ENCODE data around the gene ZNF626. TPM values are rescaled to one million over a fixed set of nuclear protein-coding genes. Genes with fewer than 3 reads are reported as not detected.
"Not testable (repeated sequence)": the region's sequence is repeated elsewhere in the genome, so short reads cannot be mapped to it uniquely, and the experiment has no call there.

Gene ZNF626
- total RNA-seq, 4 donors from 2014 or later = 8.4 to 15.8 (median 13.4) TPM

GRCh38 chr19:20662421-20663105, 1.2 kb upstream of the ZNF626 start:
- 96% methylated on average over 7 of the region's 7 CpGs for WGBS
- H3K4me1 ChIP-seq = peaks cover 18 to 52% (median 38%) of the 10 kb centered on the region in 4 donors
- H3K36me3 ChIP-seq = peaks cover under 1 to 16% (median 9%) of the 10 kb centered on the region in 4 donors
- no peak for TF ChIP-seq POLR2A (IDR thresholded peaks at IDR 0.05; ENCODE audit: low read depth)
- H3K27me3 ChIP-seq = no peaks in the 10 kb centered on the region
- no peak overlapping the region for H3K27ac ChIP-seq (replicated peaks in 1 of 4)
- H3K9me3 ChIP-seq = no peaks in the 10 kb centered on the region
- intact Hi-C loops (cut with DNase I) = loop anchor here (5.0 to 10.0 kb wide), 2 partner anchors 112 to 235 kb away; partner anchors contain the start of gene ZNF66
- H3K4me3 ChIP-seq = no peak overlapping the region
- DNase-seq (ENCODE audit: extremely low spot score) = no peak

GRCh38 chr19:20660473-20661140, 764 bp downstream of the ZNF626 start:
- Histone ChIP-seq H3K36me3 (peaks cover 9 to 24% (median 20%) of the 10 kb centered on the region in 4 donors), H3K4me3 (peak overlapping the region; percentile 69 to 87 (median 76)), H3K9me3 (no peaks in the 10 kb centered on the region), H3K4me1 (peaks cover 20 to 64% (median 51%) of the 10 kb centered on the region in 4 donors), H3K27me3 (no peaks in the 10 kb centered on the region), H3K27ac (replicated peaks in 1 of 4) (peak overlapping the region; percentile 82 to 91 (median 86))
- intact Hi-C loops (cut with DNase I) = loop anchor here (1.0 to 10.0 kb wide), 3 partner anchors 95 to 233 kb away; partner anchors contain the start of genes ZNF66 and ZNF737
- DNase-seq (ENCODE audit: extremely low spot score) = no peak
- WGBS = 22% methylated on average over 29 of the region's 29 CpGs
- TF ChIP-seq CTCF (IDR thresholded peaks at IDR 0.05) = no peak
- TF ChIP-seq EP300 (IDR thresholded peaks at IDR 0.05) = no peak
- TF ChIP-seq POLR2A (IDR thresholded peaks at IDR 0.05; ENCODE audit: low read depth) = no peak
- TF ChIP-seq POLR2AphosphoS5 (IDR thresholded peaks at IDR 0.05) = peak; percentile 9 to 45

- intact Hi-C loops (cut with DNase I) = no loop called here
Observed at GRCh38 chr19:20640545-20640944, 20.8 kb downstream of the ZNF626 start.

GRCh38 chr19:20640023-20640422, 21.3 kb downstream of the ZNF626 start:
- H3K4me3 ChIP-seq = no peak overlapping the region
- no peaks in the 10 kb centered on the region for H3K27me3 ChIP-seq
- peaks cover 45 to 80% (median 63%) of the 10 kb centered on the region in 4 donors for H3K36me3 ChIP-seq
- TF ChIP-seq POLR2AphosphoS5 (IDR thresholded peaks at IDR 0.05) (no peak), POLR2A (IDR thresholded peaks at IDR 0.05; ENCODE audit: low read depth) (no peak), CTCF (IDR thresholded peaks at IDR 0.05) (no peak)
- intact Hi-C loops (cut with DNase I) = no loop called here
- H3K4me1 ChIP-seq = no peaks in the 10 kb centered on the region
- no peak for DNase-seq (ENCODE audit: extremely low spot score)
- no peak overlapping the region for H3K27ac ChIP-seq (replicated peaks in 1 of 4)
- H3K9me3 ChIP-seq = peaks cover 4 to 53% (median 47%) of the 10 kb centered on the region in 4 donors
- WGBS = over 99% methylated on average over 2 of the region's 2 CpGs

More at GRCh38 chr19:20640545-20640944, 20.8 kb downstream of the ZNF626 start:
- peaks cover 4 to 48% (median 42%) of the 10 kb centered on the region in 4 donors for H3K9me3 ChIP-seq
- no peaks in the 10 kb centered on the region for H3K4me1 ChIP-seq
- DNase-seq (ENCODE audit: extremely low spot score) = no peak
- peaks cover 40 to 80% (median 61%) of the 10 kb centered on the region in 4 donors for H3K36me3 ChIP-seq
- no peak overlapping the region for H3K4me3 ChIP-seq
- TF ChIP-seq POLR2A (IDR thresholded peaks at IDR 0.05; ENCODE audit: low read depth) = no peak
- no peak for TF ChIP-seq EP300 (IDR thresholded peaks at IDR 0.05)
- H3K27ac ChIP-seq (replicated peaks in 1 of 4) = no peak overlapping the region
- 94% methylated on average over 2 of the region's 2 CpGs for WGBS
- no peaks in the 10 kb centered on the region for H3K27me3 ChIP-seq

- H3K27me3 ChIP-seq; H3K27ac ChIP-seq (replicated peaks in 1 of 4); H3K4me3 ChIP-seq; H3K4me1 ChIP-seq; DNase-seq (ENCODE audit: extremely low spot score); intact Hi-C loops (cut with DNase I): not testable (repeated sequence)
- H3K9me3 ChIP-seq = peaks cover 0 to 91% (median 83%) of the 10 kb centered on the region in 4 donors
- 91% methylated on average over 2 of the region's 2 CpGs for WGBS
- H3K36me3 ChIP-seq = peaks cover 0 to 18% (median 9%) of the 10 kb centered on the region in 4 donors
Observed at GRCh38 chr19:20624560-20624959, 36.8 kb downstream of the ZNF626 start.

- Histone ChIP-seq H3K4me1 (peaks cover 0 to 28% (median 3%) of the 10 kb centered on the region in 4 donors), H3K4me3 (no peak overlapping the region), H3K36me3 (no peaks in the 10 kb centered on the region), H3K9me3 (peaks cover 0 to 22% (median 18%) of the 10 kb centered on the region in 4 donors), H3K27me3 (no peaks in the 10 kb centered on the region), H3K27ac (replicated peaks in 1 of 4) (no peak overlapping the region)
- DNase-seq (ENCODE audit: extremely low spot score) = no peak
- intact Hi-C loops (cut with DNase I) = loop anchor here (2.0 kb wide), 1 partner anchor 85 kb away; no protein-coding TSS in a partner anchor
- TF ChIP-seq EP300 (IDR thresholded peaks at IDR 0.05) (no peak), POLR2A (IDR thresholded peaks at IDR 0.05; ENCODE audit: low read depth) (no peak), POLR2AphosphoS5 (IDR thresholded peaks at IDR 0.05) (no peak), CTCF (IDR thresholded peaks at IDR 0.05) (no peak)
- 76% methylated on average over 2 of the region's 2 CpGs for WGBS
Observed at GRCh38 chr19:20616071-20616470, 45.3 kb downstream of the ZNF626 start.

GRCh38 chr19:20614971-20615370, 46.4 kb downstream of the ZNF626 start:
- intact Hi-C loops (cut with DNase I) = loop anchor here (5.0 kb wide), 1 partner anchor 42 kb away; no protein-coding TSS in a partner anchor

More at GRCh38 chr19:20614971-20615370, 46.4 kb downstream of the ZNF626 start:
- DNase-seq (ENCODE audit: extremely low spot score); H3K4me3 ChIP-seq; H3K27me3 ChIP-seq; H3K27ac ChIP-seq (replicated peaks in 1 of 4); H3K36me3 ChIP-seq: not testable (repeated sequence)
- peaks cover 0 to 11% (median 8%) of the 10 kb centered on the region in 4 donors for H3K9me3 ChIP-seq
- WGBS = 83% methylated on average over 4 of the region's 4 CpGs
- peaks cover 0 to 33% (median 5%) of the 10 kb centered on the region in 4 donors for H3K4me1 ChIP-seq

Measured in esophagus muscularis mucosa (tissue), 4 donors.